Stimulated activated CD8-positive, alpha-beta memory T cell treated with anti-CD3 and anti-CD28 coated beads, Interleukin-7, amount 100 ng/mL, for 4 hours (primary cell): ENCODE data around the gene RIBC1.
"Not testable (repeated sequence)": the region's sequence is repeated elsewhere in the genome, so short reads cannot be mapped to it uniquely, and the experiment has no call there.

Experiments
- DNase-seq, 2 donors: peaks; one replicate each; pipeline ENCODE4 v3.0.0-alpha.2; 2020; ENCODE audit warnings: low read depth in 2 of 2

Gene RIBC1

GRCh38 chrX:53435997-53436396 lies 13.3 kb downstream of the RIBC1 start:
- DNase-seq, result peak in 1 of 2 donors; percentile 41

DNA sequence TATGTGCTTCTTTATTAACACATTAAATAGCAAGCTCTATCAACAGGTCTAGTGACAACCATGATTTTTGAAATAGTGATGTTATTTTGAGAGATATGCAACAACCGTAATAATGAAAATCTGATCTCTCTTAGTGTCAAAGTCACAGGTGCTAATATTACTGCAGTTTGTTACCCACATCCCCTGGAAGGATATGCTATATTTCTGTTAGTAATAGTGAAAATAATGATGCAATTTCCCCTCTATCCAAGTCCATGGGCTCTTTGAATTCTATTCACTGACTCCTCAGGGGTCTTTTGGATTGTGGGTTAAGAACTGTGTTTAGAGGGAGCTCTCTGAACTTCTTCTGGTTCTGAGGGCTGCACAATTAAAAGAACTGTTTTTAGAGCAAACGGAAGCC lies 14.5 kb downstream of the RIBC1 start:
- no peak for DNase-seq

DNA sequence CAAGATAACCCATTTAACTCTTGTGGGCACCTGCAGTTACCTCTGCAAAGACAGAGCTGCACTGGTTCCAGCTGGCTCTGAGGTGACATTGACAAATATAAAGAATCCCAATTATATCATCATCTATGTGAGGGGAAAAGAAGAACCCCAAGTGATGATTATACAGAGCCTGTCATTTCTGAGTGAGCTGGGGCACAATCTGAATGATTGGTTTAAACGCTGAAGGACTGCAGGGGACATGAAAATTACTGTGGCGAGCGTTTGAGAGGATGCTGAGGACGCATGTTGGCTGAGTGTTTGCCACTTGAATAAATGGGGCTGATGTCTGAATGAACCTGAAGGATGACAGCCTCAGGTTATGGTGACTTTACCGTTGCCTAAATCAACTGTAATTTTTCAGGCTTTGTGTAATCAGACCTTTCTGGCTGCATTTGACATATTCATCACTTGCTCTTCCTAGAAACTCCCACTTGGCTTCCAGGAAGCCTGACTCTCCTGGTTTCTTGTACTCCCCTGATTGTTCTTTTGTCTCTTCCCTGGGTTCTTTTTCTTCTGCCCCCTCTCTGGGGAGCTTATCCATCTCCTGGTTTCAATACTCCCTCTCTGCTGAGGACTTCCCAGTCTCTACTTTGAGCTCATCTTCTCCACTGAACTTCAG lies 15.6 kb downstream of the RIBC1 start:
- no peak for DNase-seq

DNA sequence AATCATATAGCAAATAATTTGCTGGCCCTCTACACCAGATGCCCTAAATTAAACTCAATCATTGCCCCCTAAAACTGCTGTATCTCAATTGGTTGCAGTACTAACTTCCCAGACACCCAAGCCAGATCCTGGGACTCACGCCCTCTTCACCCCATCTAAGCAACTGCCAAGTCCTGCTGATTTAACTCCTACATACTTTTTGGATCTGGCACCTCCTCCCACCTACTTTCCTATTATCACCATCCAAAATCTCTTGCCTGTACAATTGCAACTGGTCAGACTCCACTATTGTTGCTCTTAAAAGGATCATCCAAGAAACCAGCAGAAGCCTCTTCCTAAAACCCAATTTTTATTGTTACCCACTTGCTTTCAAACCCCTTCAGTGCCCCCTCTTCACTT lies 16.2 kb downstream of the RIBC1 start:
- no peak for DNase-seq

GRCh38 chrX:53440101-53440500 lies 17.4 kb downstream of the RIBC1 start:
- DNase-seq, result no peak

DNA sequence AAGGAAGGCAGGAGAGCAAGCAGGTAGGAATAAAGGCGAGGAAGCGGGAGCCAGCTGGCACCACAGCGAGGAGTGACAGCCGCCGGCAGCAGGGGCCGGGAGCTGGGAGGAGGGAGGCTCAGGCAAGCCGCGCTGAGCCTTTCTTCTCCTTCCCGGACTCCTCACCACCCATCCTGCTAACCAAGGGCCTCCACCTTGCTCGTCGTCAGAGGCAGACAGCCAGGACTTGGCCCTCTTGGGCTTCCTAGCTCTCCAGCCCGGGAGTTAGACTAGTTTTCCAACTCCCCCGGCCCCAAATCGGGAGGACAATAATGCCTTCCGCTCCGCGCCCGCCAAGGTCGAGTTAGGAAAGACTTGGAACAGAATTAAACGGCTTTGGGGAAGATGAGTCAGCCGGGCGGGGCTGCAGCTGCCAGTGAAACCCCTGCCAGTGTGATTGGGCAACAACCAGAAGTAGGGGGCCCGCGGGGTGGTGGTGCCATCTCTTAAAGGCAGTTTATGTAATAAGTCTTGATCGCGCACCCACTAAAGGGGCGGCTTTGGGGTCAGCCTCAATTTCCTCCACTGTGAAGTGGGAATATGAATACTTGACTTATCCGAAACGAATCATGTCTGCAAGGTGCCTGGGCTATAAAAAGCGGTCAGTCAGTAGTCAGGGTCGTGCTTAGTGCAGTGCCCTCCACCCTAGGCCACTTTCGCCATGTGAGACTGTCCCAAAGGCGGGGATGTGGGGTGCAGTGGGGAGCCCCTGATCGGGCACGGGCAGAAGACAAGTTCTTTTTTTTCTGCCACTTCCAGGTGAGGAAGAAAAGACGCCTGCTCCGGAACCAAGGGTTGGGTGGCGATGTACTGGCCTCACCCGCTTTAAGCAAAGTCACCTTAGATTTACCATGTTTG lies 18.2 kb downstream of the RIBC1 start:
- DNase-seq, result no peak

DNA sequence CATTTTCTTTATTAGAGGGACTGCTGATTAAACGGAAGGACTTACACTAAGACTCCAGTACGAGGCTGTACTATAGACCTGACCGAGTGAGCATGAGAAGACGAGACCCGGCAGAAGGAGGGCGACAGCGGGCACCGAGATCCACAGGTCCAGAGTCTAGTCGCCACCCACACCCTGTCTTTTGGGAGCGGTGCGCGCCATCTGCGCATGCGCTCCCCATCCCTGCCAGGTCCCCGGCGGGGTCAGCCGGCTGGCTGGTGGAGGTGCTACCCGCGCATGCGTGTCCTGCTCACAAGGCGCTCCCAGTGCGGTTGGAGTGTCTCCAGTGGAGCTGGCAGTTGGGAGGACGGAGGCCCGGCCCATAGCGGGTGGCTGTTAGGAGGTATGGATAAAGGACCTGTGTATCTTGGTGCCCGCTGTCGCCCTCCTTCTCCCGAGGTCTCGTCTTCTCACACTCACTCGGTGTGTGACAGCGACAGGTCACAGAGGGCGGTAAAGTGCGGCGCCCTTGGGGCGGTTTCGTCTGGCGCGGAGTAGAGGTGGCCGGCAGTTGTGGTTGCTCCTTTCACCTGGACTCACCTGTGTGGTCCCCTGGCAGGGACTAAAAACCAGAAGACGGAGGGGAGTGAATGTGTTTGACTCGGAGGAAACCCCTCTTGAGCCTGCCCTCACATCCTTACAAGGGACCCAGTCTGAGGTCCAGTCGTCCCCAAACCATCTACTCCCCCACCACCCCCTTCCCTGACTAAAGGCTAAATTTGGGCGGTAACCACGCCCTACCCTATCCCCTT lies 19.1 kb downstream of the RIBC1 start:
- peak; percentile 36 to 64 for DNase-seq

GRCh38 chrX:53442322-53442631 lies 19.6 kb downstream of the RIBC1 start:
- DNase-seq, result no peak

GRCh38 chrX:53445977-53446376 lies 23.3 kb downstream of the RIBC1 start:
- DNase-seq, result no peak

- no peak for DNase-seq
These were observed 24.8 kb downstream of the RIBC1 start for GRCh38 chrX:53447441-53447840.

DNA sequence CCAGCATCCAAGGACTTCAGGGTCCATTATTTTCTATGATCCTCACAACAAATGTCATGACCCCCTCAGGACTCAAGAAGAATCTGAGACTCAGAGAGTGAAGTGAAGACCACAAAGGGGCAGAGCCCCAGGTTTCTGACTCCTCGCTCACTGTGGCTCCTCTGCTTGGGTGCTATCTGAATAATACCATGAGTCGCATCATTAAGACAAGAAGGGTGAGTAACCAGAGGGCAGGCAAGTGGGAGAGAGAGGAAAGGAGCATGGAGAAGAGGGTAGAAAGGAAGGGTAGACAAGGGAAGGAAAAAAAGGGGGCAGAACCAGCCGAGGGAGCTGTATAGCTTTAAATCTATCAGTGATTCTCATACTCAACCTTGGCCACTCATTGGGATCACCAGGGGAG lies 27.0 kb downstream of the RIBC1 start:
- DNase-seq, result no peak

- no peak for DNase-seq
These were observed 30.1 kb downstream of the RIBC1 start for GRCh38 chrX:53452812-53453211.

DNA sequence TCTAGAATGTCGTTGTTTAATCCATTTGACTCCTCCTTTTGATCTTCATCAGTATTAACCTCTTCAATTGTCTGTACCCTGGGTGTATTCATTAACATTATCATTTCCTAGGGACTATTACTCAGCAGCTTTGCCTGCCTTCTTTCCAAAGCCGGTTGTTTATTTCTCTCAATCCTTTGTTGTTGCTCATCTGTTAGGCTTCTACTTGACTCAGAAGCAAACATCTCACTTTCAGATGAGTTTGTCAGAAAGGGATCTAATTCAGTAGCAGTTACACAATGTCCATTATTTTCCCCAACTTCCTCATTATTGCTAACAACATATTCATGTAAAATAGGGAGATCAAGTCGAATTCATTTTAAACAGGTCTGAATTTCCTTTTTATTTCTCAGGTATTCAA lies 33.6 kb downstream of the RIBC1 start:
- DNase-seq, result no peak

DNA sequence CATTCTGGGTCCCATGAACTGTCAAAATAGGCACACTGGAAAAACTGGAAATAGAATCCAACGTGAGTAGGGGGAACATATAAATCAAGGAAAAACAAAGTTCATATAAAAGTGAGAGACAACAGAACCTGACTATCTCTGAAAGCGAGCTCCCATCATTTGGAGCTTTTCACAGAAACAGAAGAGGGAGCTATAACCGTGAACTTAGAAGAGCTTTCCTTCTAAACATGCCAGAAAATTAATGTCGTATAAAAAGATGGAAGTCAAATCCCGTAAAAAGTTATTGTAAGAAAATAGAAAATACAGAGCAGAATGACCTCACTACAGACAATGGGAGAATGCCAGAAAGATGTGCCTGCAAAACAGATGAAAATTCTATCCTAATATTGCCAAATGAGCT lies 35.4 kb downstream of the RIBC1 start:
- DNase-seq, result no peak

- not testable (repeated sequence) for DNase-seq
These were observed 46.0 kb downstream of the RIBC1 start for GRCh38 chrX:53468659-53469058.

- DNase-seq, result no peak
These were observed 48.7 kb downstream of the RIBC1 start for GRCh38 chrX:53471346-53471745.

DNA sequence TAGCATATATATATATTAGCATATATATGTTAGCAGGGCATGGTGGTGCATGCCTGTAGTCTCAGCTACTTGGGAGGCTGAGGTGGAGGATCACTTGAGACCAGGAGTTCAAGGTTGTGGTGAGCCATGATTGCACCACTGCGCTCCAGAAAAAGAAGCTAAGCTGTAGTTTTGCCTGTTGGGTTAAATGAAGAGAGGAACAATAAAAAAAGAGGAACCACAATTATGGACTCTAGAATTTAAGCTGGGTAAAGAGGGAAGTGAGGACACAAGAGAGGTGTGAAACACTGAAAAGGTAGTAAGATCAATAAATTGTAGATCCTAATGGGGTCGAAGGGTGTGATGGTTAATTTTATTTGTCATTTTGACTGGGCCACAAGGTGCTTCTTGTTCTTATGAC lies 52.0 kb downstream of the RIBC1 start:
- no peak for DNase-seq

DNA sequence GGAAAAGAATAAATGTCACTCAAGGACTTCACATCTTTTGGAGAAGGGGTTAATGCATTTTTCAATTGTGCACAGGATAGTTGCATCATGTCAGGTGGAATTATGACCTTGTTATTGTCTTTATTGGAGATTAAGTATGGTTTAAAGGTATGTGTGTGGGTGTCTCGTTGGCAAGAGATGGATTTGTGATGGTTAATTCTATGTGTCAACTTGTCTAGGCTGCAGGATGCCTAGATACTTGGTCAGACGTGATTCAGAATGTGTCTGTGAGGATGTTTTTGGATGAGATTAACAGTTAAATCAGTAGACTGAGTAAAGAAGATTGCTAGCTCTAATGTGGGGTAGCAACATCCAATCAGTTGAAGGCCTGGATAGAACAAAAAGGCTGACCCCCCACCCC lies 53.7 kb downstream of the RIBC1 start:
- no peak for DNase-seq

DNA sequence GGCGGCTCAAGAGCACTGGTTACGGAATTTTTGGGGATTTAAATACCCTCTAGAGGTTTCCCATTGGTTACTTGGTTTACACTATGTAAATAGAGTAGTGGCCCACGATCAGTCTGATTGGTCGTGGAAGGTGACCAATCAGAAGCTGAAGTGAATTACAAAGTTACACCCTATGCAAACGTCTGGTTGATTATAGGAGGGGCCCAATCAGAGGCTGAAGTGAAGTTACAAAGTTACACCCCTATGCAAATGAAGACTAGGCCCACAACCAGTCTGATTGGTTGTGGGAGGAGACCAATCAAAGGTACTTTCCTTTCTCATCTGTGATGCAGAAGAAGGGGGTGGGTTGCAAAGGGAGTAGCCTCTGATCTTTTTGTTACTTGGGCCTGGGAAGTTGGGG lies 56.6 kb downstream of the RIBC1 start:
- DNase-seq, result no peak
